Liver (tissue), 9 donors: ENCODE results near the gene RHOH. TPM values are rescaled to one million over a fixed set of nuclear protein-coding genes. Genes with fewer than 3 reads are reported as not detected.

Experiments
- DNase-seq: peaks from one replicate; pipeline ENCODE4 v3.0.0-alpha.2; 2017; ENCODE audit warnings: low spot score
- H3K27ac ChIP-seq, 2 donors: one replicate each; pipeline ENCODE4 v1.7.0; 2013; ENCODE audit warnings: inconsistent platforms in 2 of 2, low read length in 2 of 2, control low read depth in 1 of 2, low read depth in 1 of 2, mild to moderate bottlenecking in 1 of 2
- H3K27me3 ChIP-seq, 4 donors: one replicate each; pipeline versions ENCODE4 v1.6.1 to v1.7.0; 2013; ENCODE audit warnings: low read length in 3 of 4, inconsistent platforms in 1 of 4, mild to moderate bottlenecking in 1 of 4, moderate library complexity in 1 of 4; ENCODE audit not compliant: control insufficient read depth in 4 of 4, insufficient read depth in 4 of 4
- H3K36me3 ChIP-seq, 4 donors: one replicate each; pipeline versions ENCODE4 v1.6.1 to v1.7.0; 2013; ENCODE audit warnings: low read length in 3 of 4, mild to moderate bottlenecking in 3 of 4, low read depth in 1 of 4, moderate library complexity in 1 of 4; ENCODE audit not compliant: control insufficient read depth in 4 of 4, insufficient read depth in 3 of 4
- H3K4me1 ChIP-seq, 4 donors: one replicate each; pipeline versions ENCODE4 v1.6.1 to v1.7.0; 2013; ENCODE audit warnings: low read length in 3 of 4, mild to moderate bottlenecking in 3 of 4, moderate library complexity in 1 of 4; ENCODE audit not compliant: control insufficient read depth in 4 of 4, insufficient read depth in 4 of 4
- H3K4me3 ChIP-seq, 3 donors: one replicate each; pipeline versions ENCODE4 v1.6.1 to v1.7.0; 2013; ENCODE audit warnings: low read length in 3 of 3, control low read depth in 1 of 3, low read depth in 1 of 3, mild to moderate bottlenecking in 1 of 3
- H3K9ac ChIP-seq, 2 donors: one replicate each; pipeline ENCODE4 v1.7.0; 2013; ENCODE audit warnings: low read length in 2 of 2, mild to moderate bottlenecking in 2 of 2, moderate library complexity in 2 of 2, control low read depth in 1 of 2, low read depth in 1 of 2
- H3K9me3 ChIP-seq, 4 donors: one replicate each; pipeline versions ENCODE4 v1.6.1 to v1.7.0; 2013; ENCODE audit warnings: low read length in 3 of 4; ENCODE audit not compliant: control insufficient read depth in 4 of 4
- ATF3 ChIP-seq: IDR thresholded peaks from 2 replicates; pipeline ENCODE4 v1.6.1; 2016; ENCODE audit warnings: antibody characterized with exemption
- EGR1 ChIP-seq, 2 donors: IDR thresholded peaks; 2 replicates each; pipeline ENCODE4 v1.6.1; 2016 to 2018; ENCODE audit warnings: antibody characterized with exemption in 2 of 2, low read depth in 2 of 2
- FOXA1 ChIP-seq: IDR thresholded peaks from 2 replicates; pipeline ENCODE4 v1.6.1; 2016; ENCODE audit warnings: antibody characterized with exemption
- FOXA2 ChIP-seq: IDR thresholded peaks from 2 replicates; pipeline ENCODE4 v1.6.1; 2016; ENCODE audit warnings: antibody characterized with exemption
- HNF4A ChIP-seq, 2 donors: conservative IDR thresholded peaks; 2 replicates each; pipeline ENCODE4 v1.6.1; 2016; ENCODE audit warnings: antibody characterized with exemption in 2 of 2, mild to moderate bottlenecking in 2 of 2
- HNF4G ChIP-seq: IDR thresholded peaks from 2 replicates; pipeline ENCODE4 v1.6.1; 2016; ENCODE audit warnings: antibody characterized with exemption
- JUND ChIP-seq, 2 donors: IDR thresholded peaks; 2 replicates each; pipeline ENCODE4 v1.6.1; 2016; ENCODE audit warnings: antibody characterized with exemption in 2 of 2
- MAX ChIP-seq: IDR thresholded peaks from 2 replicates; pipeline ENCODE4 v1.6.1; 2016; ENCODE audit warnings: antibody characterized with exemption
- REST ChIP-seq: IDR thresholded peaks from 2 replicates; pipeline ENCODE4 v1.6.1; 2016; ENCODE audit warnings: antibody characterized with exemption, mild to moderate bottlenecking
- RXRA ChIP-seq, 2 donors: IDR thresholded peaks; 2 replicates each; pipeline ENCODE4 v1.6.1; 2017 to 2018; ENCODE audit warnings: antibody characterized with exemption in 2 of 2, mild to moderate bottlenecking in 1 of 2
- TAF1 ChIP-seq: conservative IDR thresholded peaks from 2 replicates; pipeline ENCODE4 v1.6.1; 2016; ENCODE audit warnings: antibody characterized with exemption, mild to moderate bottlenecking
- YY1 ChIP-seq: IDR thresholded peaks from 2 replicates; pipeline ENCODE4 v1.6.1; 2016; ENCODE audit warnings: antibody characterized with exemption, mild to moderate bottlenecking
- WGBS: extraction: QIAGEN DNeasy Blood & Tissue Kit; methylation state at CpG from one replicate; pipeline ENCODE4 v1.1.7; 2013; 5-methylcytosine and 5-hydroxymethylcytosine counted together
- polyA plus RNA-seq, 2 donors: library from polyadenylated mRNA; stranded (reverse) in 1 of 2; unstranded in 1 of 2; fragments of 200-250 nt in 1 of 2; fragments of >200 nt in 1 of 2; fragmentation: Nextera tagmentation in 1 of 2; extraction: Ambion mirVana in 1 of 2; gene quantifications; one replicate each; pipeline versions ENCODE4 v1.2.1 to v1.2.3, GENCODE V29; 2013 to 2015
- total RNA-seq, 2 donors: library from RNA; depleted of rRNA; stranded (reverse); fragments of >200 nt; gene quantifications; one replicate each; pipeline ENCODE4 v1.2.3, GENCODE V29; 2014
- TF ChIP-seq, protein P1 (sequence below): fragments of 150-350 bp; IDR thresholded peaks from 2 replicates; pipeline ENCODE4 v1.5.1; 2017; ENCODE audit warnings: improper control_type of control experiment, low read depth, low read length; ENCODE audit not compliant: missing input control
- donor health status: healthy.
- donor health status: healthy.
- donor health status: healthy.
- donor health status: healthy.
- donor health status: healthy.

Gene RHOH
- total and polyA plus RNA-seq, 4 donors, result 0.56 to 2.3 (median 1.3) TPM

DNA sequence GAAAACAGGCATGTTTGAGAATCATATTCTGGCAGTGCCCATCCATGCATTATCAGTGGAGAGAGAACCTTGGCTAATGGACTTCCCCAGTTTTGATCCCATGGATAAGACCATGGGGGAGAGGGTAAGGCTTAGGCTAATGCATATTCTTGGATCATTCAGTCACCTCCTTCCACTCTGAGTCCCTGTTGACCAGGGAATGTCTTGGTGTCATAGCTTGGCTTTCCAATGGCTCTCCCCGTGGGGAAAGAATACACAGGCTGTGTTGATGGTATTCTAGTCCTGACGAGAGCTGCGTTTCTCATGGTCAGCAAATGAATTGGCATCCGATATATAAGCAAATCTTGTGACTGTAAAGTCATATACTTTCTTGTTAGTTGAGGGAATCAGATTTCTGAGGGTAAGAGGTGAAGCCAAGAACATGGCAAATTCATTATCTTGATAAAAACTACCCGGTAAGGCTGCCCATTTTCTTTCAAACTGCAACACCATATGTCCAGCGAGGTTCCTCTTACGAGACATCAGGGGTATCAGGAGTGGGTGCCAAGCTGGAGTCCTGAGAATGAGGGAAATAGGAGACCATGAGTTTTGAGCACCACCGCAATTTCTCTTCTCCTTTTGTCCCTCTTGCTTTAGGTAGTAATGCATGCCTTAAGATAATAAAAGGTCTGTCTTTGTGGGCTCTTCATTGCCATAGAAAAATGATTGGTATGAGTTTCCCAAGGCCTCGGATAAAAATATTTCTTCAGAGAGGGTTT lies 18.0 kb downstream of the RHOH start:
- H3K4me1 ChIP-seq, result no peaks in the 10 kb centered on the region
- no peak for DNase-seq
- TF ChIP-seq FOXA1, result no peak
- TF ChIP-seq RXRA (IDR thresholded peaks at IDR 0.05), result no peak
- no peak for TF ChIP-seq MAX
- TF ChIP-seq EGR1 (IDR thresholded peaks at IDR 0.05; ENCODE audit: low read depth in 2 of 2), result no peak
- TF ChIP-seq TAF1, result no peak
- no peak for TF ChIP-seq REST
- TF ChIP-seq JUND (IDR thresholded peaks at IDR 0.05), result no peak
- H3K4me3 ChIP-seq, result no peak overlapping the region
- WGBS, result 92% methylated on average over 9 of the region's 9 CpGs
- H3K9ac ChIP-seq, result no peak overlapping the region
- no peak overlapping the region for H3K27ac ChIP-seq
- H3K36me3 ChIP-seq, result peaks cover 0 to 4% (median 0%) of the 10 kb centered on the region in 4 donors
- H3K27me3 ChIP-seq, result no peaks in the 10 kb centered on the region
- H3K9me3 ChIP-seq, result no peaks in the 10 kb centered on the region

- no peak for TF ChIP-seq JUND (IDR thresholded peaks at IDR 0.05)
- no peak for TF ChIP-seq FOXA2
- TF ChIP-seq TAF1, result no peak
- no peak for TF ChIP-seq ATF3
- no peak for TF ChIP-seq HNF4A (conservative IDR thresholded peaks at IDR 0.05)
- no peak for TF ChIP-seq YY1
- TF ChIP-seq, protein P1, sequence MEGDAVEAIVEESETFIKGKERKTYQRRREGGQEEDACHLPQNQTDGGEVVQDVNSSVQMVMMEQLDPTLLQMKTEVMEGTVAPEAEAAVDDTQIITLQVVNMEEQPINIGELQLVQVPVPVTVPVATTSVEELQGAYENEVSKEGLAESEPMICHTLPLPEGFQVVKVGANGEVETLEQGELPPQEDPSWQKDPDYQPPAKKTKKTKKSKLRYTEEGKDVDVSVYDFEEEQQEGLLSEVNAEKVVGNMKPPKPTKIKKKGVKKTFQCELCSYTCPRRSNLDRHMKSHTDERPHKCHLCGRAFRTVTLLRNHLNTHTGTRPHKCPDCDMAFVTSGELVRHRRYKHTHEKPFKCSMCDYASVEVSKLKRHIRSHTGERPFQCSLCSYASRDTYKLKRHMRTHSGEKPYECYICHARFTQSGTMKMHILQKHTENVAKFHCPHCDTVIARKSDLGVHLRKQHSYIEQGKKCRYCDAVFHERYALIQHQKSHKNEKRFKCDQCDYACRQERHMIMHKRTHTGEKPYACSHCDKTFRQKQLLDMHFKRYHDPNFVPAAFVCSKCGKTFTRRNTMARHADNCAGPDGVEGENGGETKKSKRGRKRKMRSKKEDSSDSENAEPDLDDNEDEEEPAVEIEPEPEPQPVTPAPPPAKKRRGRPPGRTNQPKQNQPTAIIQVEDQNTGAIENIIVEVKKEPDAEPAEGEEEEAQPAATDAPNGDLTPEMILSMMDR, result no peak
- no peak for TF ChIP-seq FOXA1
- no peak for TF ChIP-seq HNF4G
- no peaks in the 10 kb centered on the region for H3K4me1 ChIP-seq
- no peaks in the 10 kb centered on the region for H3K9me3 ChIP-seq
- no peak overlapping the region for H3K4me3 ChIP-seq
- no peak for DNase-seq
- WGBS, result 78% methylated on average over 4 of the region's 4 CpGs
- peaks cover 0 to 4% (median 0%) of the 10 kb centered on the region in 4 donors for H3K36me3 ChIP-seq
- no peak overlapping the region for H3K9ac ChIP-seq
- no peaks in the 10 kb centered on the region for H3K27me3 ChIP-seq
- H3K27ac ChIP-seq, result no peak overlapping the region
These were observed 20.0 kb downstream of the RHOH start for GRCh38 chr4:40216622-40217366.
